ENCODE data around the gene CERS4. TPM values are rescaled to one million over a fixed set of nuclear protein-coding genes. Genes with fewer than 3 reads are reported as not detected.

The CERS4 gene
- total and polyA plus RNA-seq, 11 donors = 11.1 to 37.7 (median 20.6) TPM

- 61 to 71% (median 64%) methylated on average over 12 to 17 of the region's 17 CpGs for WGBS, 4 donors
- ATAC-seq = no peak
- peaks cover 2 to 52% (median 28%) of the 10 kb centered on the region in 12 donors for H3K4me1 ChIP-seq
- intact Hi-C loops (cut with DNase I) = no loop called here
- peak overlapping the region in 10 of 12 donors; percentile 14 to 79 (median 39) for H3K27ac ChIP-seq
- no peaks in the 10 kb centered on the region for H3K27me3 ChIP-seq
- peak in 4 of 5 donors; percentile 5 to 37 (median 20) for DNase-seq
- H3K4me3 ChIP-seq = peak overlapping the region in 9 of 12 donors; percentile 4 to 83 (median 56)
- TF ChIP-seq CTCF (IDR thresholded peaks at IDR 0.05) (no peak), POLR2A (IDR thresholded peaks at IDR 0.05) (no peak)
- H3K36me3 ChIP-seq = peaks cover 0 to 25% (median 23%) of the 10 kb centered on the region in 9 donors
- no peaks in the 10 kb centered on the region for H3K9me3 ChIP-seq
These were observed 97.3 kb downstream of the CERS4 start for GRCh38 chr19:8306235-8307054.

DNA sequence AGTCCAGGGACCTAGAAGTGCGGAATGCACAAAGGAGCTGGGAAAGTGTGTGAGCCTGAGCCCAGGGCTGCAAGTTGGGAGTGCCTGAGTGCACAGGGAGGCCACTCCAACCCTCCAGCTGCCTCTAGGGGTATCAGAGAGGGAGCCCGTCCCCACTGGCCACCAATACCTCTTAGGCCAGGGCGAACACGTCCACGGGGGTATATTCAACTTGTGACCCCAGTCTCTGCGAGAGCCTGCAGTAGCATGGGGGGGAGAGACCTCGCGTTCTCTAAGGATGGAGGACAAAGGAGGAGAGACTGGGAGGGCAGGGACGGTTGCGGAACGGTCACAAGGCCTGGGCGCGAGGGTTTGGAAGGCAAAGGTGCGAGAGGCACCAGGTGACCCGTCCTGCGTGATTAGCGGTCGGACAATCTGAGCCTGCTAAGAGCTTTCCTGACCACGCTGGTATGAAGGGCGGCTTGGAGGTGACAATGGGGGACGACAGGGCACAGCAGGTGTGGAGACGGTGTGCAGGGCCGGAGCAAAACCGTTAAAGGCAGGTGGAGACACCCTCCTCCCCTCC, 98.3 kb downstream of the CERS4 start:
- intact Hi-C loops (cut with DNase I) = no loop called here
- DNase-seq = peak in 2 of 5 donors; percentile 5 to 23
- ATAC-seq = no peak
- TF ChIP-seq POLR2A (IDR thresholded peaks at IDR 0.05) (no peak), CTCF (IDR thresholded peaks at IDR 0.05) (no peak)
- 10 to 16% (median 16%) methylated on average over 24 of the region's 24 CpGs for WGBS, 4 donors
- H3K27ac ChIP-seq = peak overlapping the region in 10 of 12 donors; percentile 21 to 80 (median 56)
- H3K27me3 ChIP-seq = no peaks in the 10 kb centered on the region
- no peaks in the 10 kb centered on the region for H3K9me3 ChIP-seq
- peak overlapping the region; percentile 8 to 83 (median 64) for H3K4me3 ChIP-seq
- peaks cover 3 to 55% (median 32%) of the 10 kb centered on the region in 12 donors for H3K4me1 ChIP-seq
- H3K36me3 ChIP-seq = peaks cover 0 to 31% (median 21%) of the 10 kb centered on the region in 9 donors

DNA sequence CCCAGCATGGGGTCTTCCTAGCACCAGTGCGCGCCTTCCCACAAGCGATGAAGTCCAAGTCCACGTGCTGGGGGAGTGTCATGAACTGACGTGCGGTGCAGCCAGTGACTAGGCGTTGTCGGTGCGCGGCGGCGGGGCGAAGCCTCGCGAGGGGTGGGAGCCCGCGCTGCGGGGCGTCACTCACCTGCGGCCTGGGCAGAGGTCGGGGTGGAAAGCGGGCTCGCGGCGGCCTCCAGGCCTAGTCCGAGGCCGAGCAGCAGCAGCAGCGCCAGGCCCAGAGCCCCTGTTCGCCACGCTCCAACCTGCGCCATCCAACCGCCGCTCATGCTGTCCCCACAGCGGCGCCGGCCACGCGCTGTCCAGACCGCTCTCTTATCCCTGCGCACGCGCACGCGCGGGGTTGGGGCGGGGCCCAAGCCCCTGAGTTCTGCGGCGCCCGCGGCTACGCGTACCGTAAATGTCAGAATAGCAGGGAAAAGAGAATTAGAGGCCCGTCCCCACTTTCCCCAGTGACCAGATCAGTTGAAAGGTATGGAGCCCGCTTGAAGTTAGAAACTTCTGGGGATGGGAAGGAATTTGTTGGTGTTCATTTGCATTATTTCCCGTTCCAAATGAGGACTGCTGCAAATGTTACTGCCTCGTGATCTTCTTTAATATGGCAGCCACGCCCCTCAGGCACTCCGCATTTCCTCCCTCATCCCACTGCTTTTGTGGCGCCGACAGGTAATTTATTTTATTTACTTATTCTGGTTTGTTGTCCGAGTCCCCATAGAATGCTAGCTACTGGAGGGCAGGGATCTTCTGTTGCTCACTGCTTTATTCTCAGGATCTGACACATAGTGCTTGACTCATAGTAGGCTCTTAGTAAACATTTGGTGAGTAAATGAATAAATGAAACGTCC, 99.0 kb downstream of the CERS4 start, which contains the start of gene CD320:
CD320 (minus strand) TSS at position 394 of the 902 bp plus-strand sequence; CDS start at position 326, 68 bp downstream.
- ATAC-seq = peak; percentile 88 to 95 (median 94)
- peak; percentile 88 to 94 (median 91) for DNase-seq
- Histone ChIP-seq H3K4me3 (peak within 1 kb of the TSS; percentile 8 to 83 (median 64)), H3K27ac (peak within 1 kb of the TSS in 11 of 12 donors; percentile 21 to 80 (median 60)), H3K9me3 (no peaks in the 10 kb centered on the region), H3K27me3 (no peaks in the 10 kb centered on the region), H3K4me1 (peaks cover 3 to 53% (median 31%) of the 10 kb centered on the region in 12 donors), H3K36me3 (peaks cover 0 to 39% (median 27%) of the 10 kb centered on the region in 9 donors)
- 0 to 1% (median 1%) methylated on average over 38 to 63 of the region's 63 CpGs for WGBS, 4 donors
- no peak for TF ChIP-seq CTCF (IDR thresholded peaks at IDR 0.05)
- TF ChIP-seq POLR2A (IDR thresholded peaks at IDR 0.05) = peak in 1 of 2 donors; percentile 71
- intact Hi-C loops (cut with DNase I) = no loop called here
